Measurements from ENCODE around the gene PRRX2. TPM values are rescaled to one million over a fixed set of nuclear protein-coding genes. Genes with fewer than 3 reads are reported as not detected.
"Not testable (repeated sequence)": the region's sequence is repeated elsewhere in the genome, so short reads cannot be mapped to it uniquely, and the experiment has no call there.

Gene PRRX2
- total RNA-seq, 1 donor from 2014 or later = 10.4 TPM

GRCh38 chr9:129756191-129756590, 90.7 kb downstream of the PRRX2 start:
- no peak for DNase-seq (ENCODE audit: low spot score)

DNA sequence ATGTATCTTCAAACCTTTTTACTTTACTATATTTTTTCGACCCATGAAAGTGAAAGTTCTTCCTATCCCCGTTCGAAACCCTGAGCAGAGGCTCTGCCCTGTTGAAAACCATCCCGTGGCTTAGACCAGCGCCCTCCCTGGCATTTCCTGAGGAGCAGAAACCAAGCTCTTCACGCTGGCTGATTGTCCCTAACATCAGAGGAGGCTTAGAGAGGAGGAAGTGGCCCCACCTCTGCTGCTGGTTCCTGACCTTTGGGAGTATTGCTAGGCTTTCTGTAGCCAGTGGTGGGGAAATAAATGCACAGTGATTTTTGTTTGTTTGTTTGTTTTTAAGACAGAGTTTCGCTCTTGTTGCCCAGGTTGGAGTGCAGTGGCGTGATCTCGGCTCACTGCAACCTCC, 91.6 kb downstream of the PRRX2 start:
- no peak for DNase-seq (ENCODE audit: low spot score)

GRCh38 chr9:129759319-129759718, 93.9 kb downstream of the PRRX2 start:
- DNase-seq (ENCODE audit: low spot score) = no peak

- no peak for DNase-seq (ENCODE audit: low spot score)
Observed at GRCh38 chr9:129759804-129760502, 94.5 kb downstream of the PRRX2 start.

DNA sequence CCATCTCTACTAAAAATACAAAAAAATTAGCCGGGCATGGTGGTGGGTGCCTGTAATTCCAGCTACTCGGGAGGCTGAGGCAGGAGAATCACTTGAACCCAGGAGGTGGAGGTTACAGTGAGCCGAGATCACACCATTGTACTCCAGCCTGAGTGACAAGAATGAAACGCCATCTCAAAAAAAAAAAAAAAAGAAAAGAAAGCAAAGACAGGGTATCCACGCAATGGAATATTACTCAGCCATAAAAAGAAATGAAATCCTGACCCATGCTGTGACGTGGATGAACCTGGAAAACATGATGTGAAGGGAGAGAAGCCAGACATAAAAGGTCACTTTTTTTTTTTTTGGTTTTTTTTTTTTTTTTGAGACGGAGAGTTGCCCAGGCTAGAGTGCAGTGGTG, 95.3 kb downstream of the PRRX2 start:
- not testable (repeated sequence) for DNase-seq (ENCODE audit: low spot score)

- peak; percentile 86 for DNase-seq (ENCODE audit: low spot score)
Observed at GRCh38 chr9:129761293-129761900, 96.0 kb downstream of the PRRX2 start.

- DNase-seq (ENCODE audit: low spot score) = peak; percentile 68
Observed at GRCh38 chr9:129761901-129762369, 96.5 kb downstream of the PRRX2 start.

DNA sequence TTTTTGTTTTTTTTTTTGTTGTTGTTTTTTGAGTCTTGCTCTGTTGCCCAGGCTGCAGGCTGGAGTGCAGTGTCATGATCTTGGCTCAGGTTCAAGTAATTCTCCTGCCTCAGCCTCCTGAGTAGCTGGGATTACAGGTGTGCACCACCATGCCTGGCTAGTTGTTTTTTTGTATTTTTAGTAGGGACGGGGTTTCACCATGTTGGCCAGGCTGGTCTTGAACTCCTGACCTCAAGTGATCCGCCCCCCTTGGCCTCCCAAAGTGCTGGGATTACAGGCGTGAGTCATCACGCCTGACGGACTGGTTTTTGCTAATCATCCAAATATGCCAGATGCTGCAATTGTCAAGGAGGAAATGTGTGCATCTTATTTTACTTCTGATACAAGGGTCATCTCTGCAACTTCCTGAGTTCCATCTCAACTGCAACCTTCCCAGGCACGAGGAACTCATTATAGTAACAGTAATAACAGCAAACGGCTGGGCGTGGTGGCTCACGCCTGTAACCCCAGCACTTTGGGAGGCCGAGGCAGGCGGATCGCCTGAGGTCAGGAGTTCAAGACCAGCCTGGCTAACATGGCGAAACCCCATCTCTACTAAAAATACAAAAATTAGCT, 97.0 kb downstream of the PRRX2 start:
- peak; percentile 81 for DNase-seq (ENCODE audit: low spot score)

DNA sequence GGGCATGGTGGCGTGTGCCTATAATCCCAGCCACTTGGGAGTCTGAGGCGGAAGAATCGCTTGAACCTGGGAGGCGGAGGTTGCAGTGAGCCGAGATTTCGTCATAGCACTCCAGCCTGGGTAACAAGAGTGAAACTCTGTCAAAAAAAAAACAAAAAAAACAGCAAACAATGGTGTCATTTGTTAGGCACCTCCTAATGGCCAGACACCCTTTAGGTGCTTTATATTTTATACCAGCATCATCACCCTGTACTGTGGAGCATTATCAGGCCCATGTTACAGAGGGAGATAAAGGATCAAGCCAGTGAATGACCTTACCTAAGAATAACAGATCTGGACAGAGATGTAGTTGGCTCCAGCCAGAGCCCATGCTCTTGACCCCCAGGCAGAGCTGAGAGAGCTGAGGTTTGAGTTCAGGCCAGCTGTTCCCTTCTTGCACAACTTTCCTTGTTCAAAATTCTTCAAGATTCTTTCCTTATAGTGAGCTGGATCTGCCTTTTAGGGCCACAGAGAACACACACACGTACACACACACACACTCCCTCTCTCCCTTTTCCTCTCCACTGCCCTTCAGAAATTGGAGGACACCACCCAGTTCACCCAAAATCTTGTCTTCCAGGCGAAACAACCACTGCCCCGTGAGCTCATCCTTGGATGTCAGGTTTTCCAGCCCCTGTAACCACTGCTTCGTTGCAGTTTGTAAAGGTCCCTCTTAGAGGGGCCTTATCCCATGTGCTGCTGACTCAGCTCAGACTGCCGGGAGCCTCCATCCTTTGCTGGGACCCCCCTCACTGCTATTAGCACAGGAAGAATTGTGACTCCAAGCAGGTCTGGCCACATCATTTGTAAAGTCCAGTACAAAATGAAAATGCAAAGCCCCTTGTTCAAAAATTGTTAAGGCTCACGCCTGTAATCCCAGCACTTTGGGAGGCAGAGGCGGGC, 97.8 kb downstream of the PRRX2 start:
- peak; percentile 81 for DNase-seq (ENCODE audit: low spot score)

- DNase-seq (ENCODE audit: low spot score) = no peak
Observed at GRCh38 chr9:129765764-129766317, 100.4 kb downstream of the PRRX2 start.

- no peak for DNase-seq (ENCODE audit: low spot score)
Observed at GRCh38 chr9:129768486-129768885, 103.0 kb downstream of the PRRX2 start.

DNA sequence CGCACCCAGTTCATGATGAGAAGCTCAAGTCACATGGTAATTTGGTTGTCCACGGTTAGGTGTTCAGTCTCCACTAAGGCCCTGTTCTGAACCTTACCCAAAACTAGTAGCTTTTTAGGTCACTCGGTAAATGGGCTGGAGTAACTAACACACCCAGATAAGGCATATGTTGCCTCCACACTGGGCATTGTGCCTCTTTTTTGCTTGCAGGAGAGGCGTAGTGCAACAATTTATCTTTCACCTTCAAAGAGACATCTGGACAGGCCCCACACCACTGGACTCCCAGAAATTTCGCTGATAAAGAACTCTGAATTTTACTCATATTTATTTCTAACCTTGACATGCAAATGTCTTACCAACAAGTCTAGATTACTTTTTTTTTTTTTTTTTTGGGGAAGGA, 104.2 kb downstream of the PRRX2 start:
- no peak for DNase-seq (ENCODE audit: low spot score)

GRCh38 chr9:129770741-129771140, 105.3 kb downstream of the PRRX2 start:
- no peak for DNase-seq (ENCODE audit: low spot score)

Other genes with a start within 250 kb of the PRRX2 start
- 1.2 TPM for gene C9orf50, start 44.5 kb upstream of the PRRX2 start, total RNA-seq (ENCODE audit: insufficient read depth, low replicate concordance)
- 13.5 TPM for gene NTMT1, start 39.5 kb upstream of the PRRX2 start, total RNA-seq (ENCODE audit: insufficient read depth, low replicate concordance)
- gene ASB6, start 23.5 kb upstream of the PRRX2 start, total RNA-seq (ENCODE audit: insufficient read depth, low replicate concordance) = 1.7 TPM
- 50.8 TPM for gene PTGES, start 87.4 kb downstream of the PRRX2 start, total RNA-seq (ENCODE audit: insufficient read depth, low replicate concordance)
- 29.4 TPM for gene TOR1B, start 137.5 kb downstream of the PRRX2 start, total RNA-seq (ENCODE audit: insufficient read depth, low replicate concordance)
- 13.0 TPM for gene TOR1A, start 158.5 kb downstream of the PRRX2 start, total RNA-seq (ENCODE audit: insufficient read depth, low replicate concordance)
- 49.1 TPM for gene C9orf78, start 169.6 kb downstream of the PRRX2 start, total RNA-seq (ENCODE audit: insufficient read depth, low replicate concordance)
- 27.2 TPM for gene USP20, start 169.8 kb downstream of the PRRX2 start, total RNA-seq (ENCODE audit: insufficient read depth, low replicate concordance)

All from umbilical cord (tissue), 2 donors.